AG09309 (cell line): ENCODE results near the gene BAG3.

ENCODE experiments used
- DNase-seq: peaks from one replicate; pipeline ENCODE4 v3.0.0-alpha.2; 2010; ENCODE audit warnings: low read depth
- H3K4me3 ChIP-seq: 2 replicates; pipeline ENCODE4 v1.5.1; 2011; ENCODE audit warnings: mild to moderate bottlenecking, low read depth, low read length, moderate library complexity; ENCODE audit not compliant: control insufficient read depth
- CTCF ChIP-seq: IDR thresholded peaks from 2 replicates; pipeline ENCODE4 v1.5.1; 2011; ENCODE audit warnings: mild to moderate bottlenecking, low read depth, low read length, inconsistent platforms; ENCODE audit not compliant: insufficient read depth, control insufficient read depth; ENCODE audit errors: missing control alignments

The BAG3 gene

DNA sequence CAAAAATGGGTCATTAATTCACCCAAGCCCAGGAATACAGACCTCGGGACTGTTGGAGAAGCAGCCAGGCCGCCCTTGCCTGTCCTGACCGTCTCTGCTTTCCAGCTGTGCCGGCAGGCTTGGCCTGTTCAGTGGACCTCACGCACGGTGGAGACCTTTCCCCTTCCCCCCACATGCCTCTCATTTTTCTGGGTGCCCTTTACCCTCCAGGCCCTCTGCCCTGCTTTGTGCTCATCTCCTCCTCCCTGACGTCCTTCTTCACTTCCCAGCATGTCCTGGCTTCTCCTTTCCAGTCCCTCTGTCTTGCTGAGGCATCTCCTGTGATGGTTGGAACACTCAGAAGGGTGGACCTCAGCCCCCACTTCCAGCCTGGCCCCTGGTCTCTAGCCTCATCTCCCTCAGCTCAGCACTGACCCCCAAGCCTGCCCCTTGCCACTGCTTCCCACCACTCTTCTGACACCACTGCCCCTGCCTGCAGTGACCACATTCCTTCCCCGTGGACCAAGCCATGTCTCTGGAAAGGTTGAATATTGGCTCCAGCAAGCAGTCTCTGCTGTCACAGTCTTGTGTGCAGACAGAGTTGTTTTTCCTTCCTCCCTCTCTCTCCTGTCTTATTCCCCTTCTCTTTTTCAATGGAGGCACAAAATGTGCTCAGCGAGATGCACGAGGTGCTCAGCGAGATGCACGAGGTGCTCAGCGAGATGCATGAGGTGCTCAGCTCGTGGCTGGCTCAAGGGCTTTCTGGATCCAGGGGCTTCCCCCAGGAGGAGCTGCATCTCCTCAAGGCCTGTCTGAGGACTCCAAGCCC is 14.9 kb downstream of the BAG3 start:
- no peak for DNase-seq
- TF ChIP-seq CTCF, result no peak
- no peak overlapping the region for H3K4me3 ChIP-seq

GRCh38 chr10:119666709-119667004 is 15.5 kb downstream of the BAG3 start:
- TF ChIP-seq CTCF, result no peak
- no peak overlapping the region for H3K4me3 ChIP-seq
- no peak for DNase-seq

DNA sequence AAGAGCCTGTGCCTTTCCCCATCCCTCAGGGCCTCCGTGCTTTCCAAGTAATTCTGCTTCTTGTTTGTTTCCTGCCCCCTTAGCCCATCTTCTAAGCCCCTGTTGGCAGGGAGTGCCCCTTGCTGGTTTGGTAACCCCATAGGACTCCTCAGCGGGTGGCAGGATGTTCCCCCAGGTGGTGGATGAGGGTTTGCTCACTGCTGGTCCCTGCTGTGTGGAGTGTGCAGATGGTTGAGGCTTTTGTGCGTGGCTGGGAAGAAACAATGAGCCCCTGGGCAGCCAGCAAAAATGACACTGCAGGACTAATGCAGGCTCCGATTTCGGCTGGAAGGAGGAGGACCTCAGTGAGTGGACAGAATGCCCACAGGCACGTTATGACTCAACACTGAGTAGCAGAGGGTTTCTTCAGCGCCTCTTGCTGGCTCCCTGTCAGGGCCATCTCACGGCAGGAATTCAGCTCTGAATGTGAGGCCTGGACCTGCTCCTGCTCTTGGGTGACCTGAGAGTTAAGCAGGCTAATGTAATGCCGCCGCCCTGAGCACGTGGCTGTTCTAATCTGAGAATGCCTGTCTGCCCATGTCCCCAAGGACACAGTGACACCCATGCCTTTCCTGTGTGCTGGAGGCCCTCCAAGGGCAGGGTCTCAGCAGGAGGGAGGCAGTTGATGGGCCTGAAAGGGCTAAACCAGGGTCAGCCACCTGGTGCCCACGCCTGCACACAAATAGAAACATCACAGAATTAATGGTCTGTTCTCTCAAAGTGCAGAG is 16.6 kb downstream of the BAG3 start:
- H3K4me3 ChIP-seq, result no peak overlapping the region
- peak; percentile 36 for TF ChIP-seq CTCF

GRCh38 chr10:119668461-119668860 is 17.3 kb downstream of the BAG3 start:
- TF ChIP-seq CTCF, result no peak
- no peak for DNase-seq
- no peak overlapping the region for H3K4me3 ChIP-seq

More for the DNA sequence above, 16.6 kb downstream of the BAG3 start:
- DNase-seq, result peak; percentile 92

- no peak for DNase-seq
- no peak for TF ChIP-seq CTCF
- no peak overlapping the region for H3K4me3 ChIP-seq
These were observed 18.2 kb downstream of the BAG3 start for GRCh38 chr10:119669331-119669730.

GRCh38 chr10:119669975-119670640 is 18.9 kb downstream of the BAG3 start:
- no peak overlapping the region for H3K4me3 ChIP-seq
- DNase-seq, result no peak

More at GRCh38 chr10:119669975-119670640, 18.9 kb downstream of the BAG3 start:
- TF ChIP-seq CTCF, result no peak
